Mesenchymal stem cell (in vitro differentiated cells and primary cell): ENCODE measurements around the gene FAHD1.

ENCODE experiments used
- DNase-seq: peaks from one replicate; pipeline ENCODE4 v3.0.0-alpha.2; 2013
- H2AFZ ChIP-seq: one replicate; pipeline ENCODE4 v1.6.1; 2013; ENCODE audit warnings: low read depth, mild to moderate bottlenecking, control low read depth, inconsistent platforms, low read length, moderate library complexity
- H2AK5ac ChIP-seq: 2 replicates; pipeline ENCODE4 v1.6.1; 2013; ENCODE audit warnings: low read length, moderate library complexity, mild to moderate bottlenecking, inconsistent platforms; ENCODE audit not compliant: severe bottlenecking
- H2BK120ac ChIP-seq: one replicate; pipeline ENCODE4 v1.6.1; 2013; ENCODE audit warnings: low read depth, mild to moderate bottlenecking, inconsistent platforms, low read length, moderate library complexity
- H2BK12ac ChIP-seq, 2 experiments: one replicate each; pipeline ENCODE4 v1.6.1; 2013; ENCODE audit warnings: inconsistent platforms in 2 of 2, low read length in 2 of 2, mild to moderate bottlenecking in 2 of 2, moderate library complexity in 2 of 2, control low read depth in 1 of 2
- H2BK15ac ChIP-seq: one replicate; pipeline ENCODE4 v1.6.1; 2013; ENCODE audit warnings: mild to moderate bottlenecking, low read depth, inconsistent platforms; ENCODE audit not compliant: poor library complexity, severe bottlenecking
- H2BK5ac ChIP-seq: 2 replicates; pipeline ENCODE4 v1.6.1; 2013; ENCODE audit warnings: low read depth, mild to moderate bottlenecking, low read length, control low read depth, inconsistent platforms; ENCODE audit not compliant: poor library complexity, severe bottlenecking
- H3K14ac ChIP-seq, 2 experiments: one replicate each; pipeline ENCODE4 v1.6.1; 2013; ENCODE audit warnings: inconsistent platforms in 2 of 2, low read length in 2 of 2, control low read depth in 1 of 2, mild to moderate bottlenecking in 1 of 2, moderate library complexity in 1 of 2
- H3K18ac ChIP-seq, 2 experiments: one replicate each; pipeline ENCODE4 v1.6.1; 2013; ENCODE audit warnings: inconsistent platforms in 2 of 2, low read length in 2 of 2, control low read depth in 1 of 2, low read depth in 1 of 2, mild to moderate bottlenecking in 1 of 2
- H3K23ac ChIP-seq, 2 experiments: one replicate each; pipeline ENCODE4 v1.6.1; 2013; ENCODE audit warnings: inconsistent platforms in 2 of 2, low read length in 2 of 2, mild to moderate bottlenecking in 2 of 2, moderate library complexity in 2 of 2, control low read depth in 1 of 2
- H3K27ac ChIP-seq: 2 replicates; pipeline ENCODE4 v1.5.1; 2013; ENCODE audit warnings: mild to moderate bottlenecking, moderate library complexity, low read length, control low read depth, inconsistent platforms; ENCODE audit not compliant: poor library complexity, severe bottlenecking
- H3K27me3 ChIP-seq, 2 experiments: 2 replicates each; pipeline versions ENCODE4 v1.6.1 to v1.7.0; 2013; ENCODE audit warnings: low read length in 2 of 2, mild to moderate bottlenecking in 2 of 2, moderate library complexity in 2 of 2, control low read depth in 1 of 2, inconsistent platforms in 1 of 2; ENCODE audit not compliant: control insufficient read depth in 1 of 2, insufficient read depth in 1 of 2
- H3K36me3 ChIP-seq, 2 experiments: 2 replicates each; pipeline versions ENCODE4 v1.6.1 to v1.7.0; 2013; ENCODE audit warnings: low read length in 2 of 2, control low read depth in 1 of 2, inconsistent platforms in 1 of 2, low read depth in 1 of 2, mild to moderate bottlenecking in 1 of 2; ENCODE audit not compliant: insufficient read depth in 2 of 2, control insufficient read depth in 1 of 2
- H3K4ac ChIP-seq, 2 experiments: one replicate each; pipeline ENCODE4 v1.6.1; 2013; ENCODE audit warnings: inconsistent platforms in 2 of 2, low read length in 2 of 2, mild to moderate bottlenecking in 2 of 2, moderate library complexity in 2 of 2, control low read depth in 1 of 2, low read depth in 1 of 2
- H3K4me1 ChIP-seq: 2 replicates; pipeline ENCODE4 v1.6.1; 2013; ENCODE audit warnings: low read depth, low read length, control low read depth; ENCODE audit not compliant: control insufficient read depth, insufficient read depth
- H3K4me2 ChIP-seq: 2 replicates; pipeline ENCODE4 v1.6.1; 2013; ENCODE audit warnings: low read length, mild to moderate bottlenecking, inconsistent platforms; ENCODE audit not compliant: poor library complexity, severe bottlenecking
- H3K4me3 ChIP-seq, 2 experiments: 2 replicates each; pipeline versions ENCODE4 v1.5.1 to v1.7.0; 2013; ENCODE audit warnings: low read length in 2 of 2, mild to moderate bottlenecking in 2 of 2, control low read depth in 1 of 2, low read depth in 1 of 2; ENCODE audit not compliant: insufficient read depth in 1 of 2
- H3K79me1 ChIP-seq: replicated peaks from 2 replicates; pipeline ENCODE4 v1.6.1; 2013; ENCODE audit warnings: mild to moderate bottlenecking, control low read depth, low read length, inconsistent platforms; ENCODE audit not compliant: poor library complexity, severe bottlenecking
- H3K9ac ChIP-seq: 2 replicates; pipeline ENCODE4 v1.7.0; 2013; ENCODE audit warnings: mild to moderate bottlenecking, low read length, moderate library complexity
- H3K9me3 ChIP-seq: 2 replicates; pipeline ENCODE4 v1.7.0; 2013; ENCODE audit warnings: mild to moderate bottlenecking, low read length; ENCODE audit not compliant: control insufficient read depth
- H4K8ac ChIP-seq: one replicate; pipeline ENCODE4 v1.6.1; 2013; ENCODE audit warnings: inconsistent platforms, mild to moderate bottlenecking, low read length, moderate library complexity
- H4K91ac ChIP-seq: one replicate; pipeline ENCODE4 v1.6.1; 2013; ENCODE audit warnings: mild to moderate bottlenecking, low read length, inconsistent platforms
- WGBS: methylation state at CpG from one replicate; pipeline ENCODE4 v1.1.7; 2013; ENCODE audit warnings: mixed read lengths; 5-methylcytosine and 5-hydroxymethylcytosine counted together

Gene FAHD1

DNA sequence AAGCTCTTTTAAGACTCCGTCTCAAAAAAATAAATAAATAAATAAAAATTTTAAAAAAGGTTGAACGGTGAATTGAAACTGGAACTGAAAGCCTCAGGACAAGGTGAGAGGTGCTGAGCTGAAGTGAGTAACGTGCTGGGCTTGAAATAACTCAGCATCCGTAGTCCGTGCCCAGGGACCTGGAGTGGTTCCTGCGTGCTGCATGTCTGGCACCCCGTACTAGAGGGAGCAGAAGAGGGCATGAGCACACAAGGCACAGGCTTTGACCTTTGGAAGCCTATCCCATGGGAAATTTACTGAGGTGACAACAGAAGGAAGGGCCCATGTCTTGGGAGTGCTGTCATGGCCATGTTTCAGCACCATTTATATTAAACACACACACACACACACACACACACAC is 49.5 kb downstream of the FAHD1 start:
- Histone ChIP-seq H2BK120ac (no peak overlapping the region), H3K36me3 (no peaks in the 10 kb centered on the region), H3K4me1 (peaks cover 14% of the 10 kb centered on the region), H4K91ac (no peak overlapping the region), H3K4me3 (no peak overlapping the region), H3K79me1 (no peaks in the 10 kb centered on the region), H3K18ac (no peak overlapping the region), H3K27me3 (peaks cover 5 to 63% of the 10 kb centered on the region in 2 experiments), H2BK5ac (no peak overlapping the region), H3K14ac (no peak overlapping the region), H3K9ac (no peak overlapping the region), H2AK5ac (no peak overlapping the region), H3K4ac (no peak overlapping the region), H4K8ac (no peak overlapping the region), H2BK12ac (no peak overlapping the region), H3K4me2 (no peak overlapping the region), H3K23ac (no peak overlapping the region), H2AFZ (no peak overlapping the region), H3K27ac (no peak overlapping the region), H2BK15ac (no peak overlapping the region), H3K9me3 (no peaks in the 10 kb centered on the region)
- no peak for DNase-seq
- WGBS, result 89% methylated on average over 6 of the region's 7 CpGs

DNA sequence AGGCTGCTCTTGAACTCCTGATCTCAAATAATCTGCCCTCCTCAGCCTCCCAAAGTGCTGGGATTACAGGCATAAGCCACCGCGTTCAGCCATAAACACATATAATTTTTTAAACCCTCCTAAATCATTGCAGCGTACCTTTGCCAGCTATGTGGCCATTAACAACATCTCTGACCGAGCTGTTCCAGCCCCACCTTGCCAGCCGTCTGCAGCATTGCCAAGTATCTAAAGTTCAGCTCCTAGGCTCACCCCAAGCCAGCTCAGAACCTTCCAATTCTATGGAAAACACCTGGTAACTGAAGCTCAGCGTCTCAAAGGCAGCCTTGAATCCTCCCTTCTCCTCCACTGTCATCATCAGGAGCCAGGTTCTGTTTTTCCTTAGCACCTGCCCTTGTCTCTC is 50.1 kb downstream of the FAHD1 start:
- Histone ChIP-seq H3K79me1 (no peaks in the 10 kb centered on the region), H3K9ac (no peak overlapping the region), H2BK15ac (no peak overlapping the region), H3K4ac (no peak overlapping the region), H3K4me1 (peaks cover 10% of the 10 kb centered on the region), H3K27me3 (peaks cover 5 to 67% of the 10 kb centered on the region in 2 experiments), H4K8ac (no peak overlapping the region), H2BK12ac (no peak overlapping the region), H3K36me3 (no peaks in the 10 kb centered on the region), H4K91ac (no peak overlapping the region), H3K9me3 (no peaks in the 10 kb centered on the region), H3K27ac (no peak overlapping the region), H3K4me2 (no peak overlapping the region), H3K4me3 (no peak overlapping the region), H2AK5ac (no peak overlapping the region), H3K18ac (no peak overlapping the region), H3K14ac (no peak overlapping the region), H2AFZ (no peak overlapping the region), H3K23ac (no peak overlapping the region), H2BK120ac (no peak overlapping the region), H2BK5ac (no peak overlapping the region)
- DNase-seq, result no peak
- 61% methylated on average over 6 of the region's 6 CpGs for WGBS

DNA sequence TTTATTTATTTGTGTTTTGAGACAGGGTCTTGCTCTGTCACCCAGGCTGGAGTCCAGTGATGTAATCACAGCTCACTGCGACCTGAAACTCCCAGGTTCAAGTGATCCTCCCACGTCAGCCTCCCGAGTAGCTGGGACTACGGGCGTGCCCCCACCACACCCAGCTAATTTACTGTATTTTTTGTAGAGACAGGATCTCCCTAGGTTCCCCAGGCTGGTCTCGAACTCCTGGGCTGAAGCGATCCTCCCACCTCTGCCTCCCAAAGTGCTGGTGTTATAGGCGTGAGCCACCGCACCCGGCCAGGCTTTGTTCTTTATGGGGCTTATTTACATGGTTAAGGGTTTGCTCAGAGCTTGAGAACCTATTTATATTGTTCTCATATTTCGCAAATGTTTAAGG is 50.8 kb downstream of the FAHD1 start:
- no peak overlapping the region for H2BK5ac ChIP-seq
- WGBS, result 72% methylated on average over 11 of the region's 11 CpGs
- H4K8ac ChIP-seq, result no peak overlapping the region
- H2BK120ac ChIP-seq, result no peak overlapping the region
- no peaks in the 10 kb centered on the region for H3K9me3 ChIP-seq
- H3K4me2 ChIP-seq, result no peak overlapping the region
- no peak overlapping the region for H2BK12ac ChIP-seq
- no peak overlapping the region for H2BK15ac ChIP-seq
- no peak overlapping the region for H3K23ac ChIP-seq
- no peak for DNase-seq
- H3K27me3 ChIP-seq, result peaks cover 5 to 61% of the 10 kb centered on the region in 2 experiments
- no peak overlapping the region for H3K27ac ChIP-seq
- no peak overlapping the region for H2AFZ ChIP-seq
- no peak overlapping the region for H2AK5ac ChIP-seq
- no peak overlapping the region for H3K4me3 ChIP-seq
- H3K18ac ChIP-seq, result no peak overlapping the region
- no peak overlapping the region for H4K91ac ChIP-seq
- no peak overlapping the region for H3K4ac ChIP-seq
- H3K4me1 ChIP-seq, result peaks cover 5% of the 10 kb centered on the region
- no peaks in the 10 kb centered on the region for H3K79me1 ChIP-seq
- H3K9ac ChIP-seq, result no peak overlapping the region
- H3K14ac ChIP-seq, result no peak overlapping the region
- no peaks in the 10 kb centered on the region for H3K36me3 ChIP-seq

DNA sequence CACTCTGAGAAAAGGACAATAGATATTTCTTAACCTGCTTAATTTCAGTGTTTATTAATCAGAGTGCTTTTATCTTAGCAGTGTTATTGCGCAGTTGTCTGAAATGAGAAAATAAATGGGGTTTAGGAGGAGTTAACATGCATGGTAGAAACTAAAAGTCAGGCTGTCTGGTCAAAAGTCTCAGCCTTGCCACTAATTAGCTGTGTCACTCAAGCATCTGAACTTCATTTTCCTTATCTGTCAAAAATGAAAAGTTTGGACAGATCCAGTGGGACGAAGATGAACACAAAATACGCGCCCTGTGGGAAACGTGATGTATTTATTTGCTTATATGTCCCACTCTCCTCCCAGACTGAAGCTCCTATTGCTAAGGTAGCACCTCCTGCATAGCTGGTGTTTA is 51.2 kb downstream of the FAHD1 start:
- peaks cover 5 to 62% of the 10 kb centered on the region in 2 experiments for H3K27me3 ChIP-seq
- H2BK15ac ChIP-seq, result no peak overlapping the region
- no peaks in the 10 kb centered on the region for H3K9me3 ChIP-seq
- H3K36me3 ChIP-seq, result no peaks in the 10 kb centered on the region
- DNase-seq, result no peak
- no peak overlapping the region for H4K91ac ChIP-seq
- H2AFZ ChIP-seq, result no peak overlapping the region
- H3K23ac ChIP-seq, result no peak overlapping the region
- H4K8ac ChIP-seq, result no peak overlapping the region
- 85% methylated on average over 5 of the region's 5 CpGs for WGBS
- H3K18ac ChIP-seq, result no peak overlapping the region
- H3K4me3 ChIP-seq, result no peak overlapping the region
- no peak overlapping the region for H2BK120ac ChIP-seq
- H2BK5ac ChIP-seq, result no peak overlapping the region
- no peak overlapping the region for H3K14ac ChIP-seq
- H2AK5ac ChIP-seq, result no peak overlapping the region
- no peak overlapping the region for H3K27ac ChIP-seq
- H3K4me2 ChIP-seq, result no peak overlapping the region
- no peak overlapping the region for H2BK12ac ChIP-seq
- peaks cover 5% of the 10 kb centered on the region for H3K4me1 ChIP-seq
- H3K4ac ChIP-seq, result no peak overlapping the region
- no peak overlapping the region for H3K9ac ChIP-seq
- H3K79me1 ChIP-seq, result no peaks in the 10 kb centered on the region
